ENCODE measurements around the gene KNCN. TPM values are rescaled to one million over a fixed set of nuclear protein-coding genes. Genes with fewer than 3 reads are reported as not detected.

KNCN gene
- total and polyA plus RNA-seq, 3 experiments from 2014 or later, result not detected

DNA sequence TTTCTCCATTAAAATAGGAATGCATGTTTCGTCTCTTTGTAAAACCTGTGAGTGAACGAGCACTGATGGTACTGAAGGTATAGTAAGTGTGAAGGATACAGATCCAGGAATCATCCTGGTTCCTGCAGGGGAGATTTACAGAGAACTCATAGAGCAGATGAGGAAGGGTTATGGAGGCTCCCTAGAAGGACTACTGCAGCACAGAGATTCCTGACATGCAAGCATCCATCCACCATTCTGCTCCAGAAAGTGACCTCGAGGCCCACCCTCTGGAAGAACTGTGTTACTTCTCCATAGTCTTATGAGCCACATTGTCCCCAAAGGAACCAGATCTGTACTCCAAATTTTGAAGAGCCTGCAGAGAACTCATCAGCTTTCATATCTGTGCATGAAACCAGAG is 38.1 kb upstream of the KNCN start:
- H3K4me3 Mint-ChIP-seq, result no peak overlapping the region
- peaks cover 33 to 86% (median 35%) of the 10 kb centered on the region in 3 donors for H3K36me3 Mint-ChIP-seq
- H3K27ac ChIP-seq (ENCODE audit: low read depth, low read length), result no peak overlapping the region
- H3K27ac Mint-ChIP-seq, result peak overlapping the region in 5 of 8 donors; percentile 20 to 80 (median 24)
- no peak overlapping the region for H3K4me3 ChIP-seq (ENCODE audit: low read length)
- H3K27me3 ChIP-seq (ENCODE audit: insufficient read depth, low read length, poor library complexity, severe bottlenecking), result no peaks in the 10 kb centered on the region
- peaks cover 11 to 18% (median 11%) of the 10 kb centered on the region in 3 donors for H3K4me1 Mint-ChIP-seq
- H3K9me3 Mint-ChIP-seq, result no peaks in the 10 kb centered on the region
- peaks cover 28% of the 10 kb centered on the region for H3K36me3 ChIP-seq (ENCODE audit: insufficient read depth, low read length)
- H3K4me1 ChIP-seq (ENCODE audit: insufficient read depth, low read length), result peaks cover under 1% of the 10 kb centered on the region
- POLR2A ChIA-PET, result no interaction called here
- H3K27me3 Mint-ChIP-seq, result no peaks in the 10 kb centered on the region
- no peak for DNase-seq
- H3K9me3 ChIP-seq (ENCODE audit: low read length), result no peaks in the 10 kb centered on the region
- CTCF ChIA-PET, result interaction anchor here (1.6 kb wide), 1 partner anchor 14 kb away, joined by 3 read pairs; the partner anchor contains the start of gene MKNK1

DNA sequence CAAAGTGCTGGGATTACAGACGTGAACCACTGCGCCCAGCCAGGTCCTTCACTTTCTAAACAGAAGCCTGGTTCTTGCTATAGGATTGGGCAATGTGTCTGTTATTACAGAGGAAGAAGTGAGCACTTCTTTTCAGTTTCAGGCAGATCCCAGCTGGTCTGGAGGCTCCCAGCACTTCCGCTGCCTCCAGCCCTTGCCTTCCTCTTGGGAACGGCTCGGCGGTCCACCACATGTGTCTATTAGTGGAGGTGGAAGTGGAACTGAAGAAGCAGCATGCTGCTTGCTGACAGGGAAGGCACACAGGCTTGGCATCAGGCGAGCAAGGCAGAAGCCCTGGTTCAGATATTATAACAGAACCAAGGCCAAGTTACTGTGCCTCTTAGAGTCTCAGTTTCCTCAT is 35.6 kb upstream of the KNCN start:
- peaks cover 12% of the 10 kb centered on the region for H3K4me1 ChIP-seq (ENCODE audit: insufficient read depth, low read length)
- Mint-ChIP-seq H3K36me3 (peaks cover 20 to 87% (median 25%) of the 10 kb centered on the region in 3 donors), H3K9me3 (no peaks in the 10 kb centered on the region), H3K27me3 (no peaks in the 10 kb centered on the region), H3K4me1 (peaks cover 15 to 21% (median 19%) of the 10 kb centered on the region in 3 donors), H3K27ac (no peak overlapping the region), H3K4me3 (no peak overlapping the region)
- CTCF ChIA-PET, result no interaction called here
- DNase-seq, result no peak
- H3K9me3 ChIP-seq (ENCODE audit: low read length), result no peaks in the 10 kb centered on the region
- POLR2A ChIA-PET, result interaction anchor here (0.7 kb wide), 1 partner anchor 15 kb away, joined by 3 read pairs; no protein-coding TSS in a partner anchor
- no peak overlapping the region for H3K4me3 ChIP-seq (ENCODE audit: low read length)
- H3K27me3 ChIP-seq (ENCODE audit: insufficient read depth, low read length, poor library complexity, severe bottlenecking), result no peaks in the 10 kb centered on the region
- H3K36me3 ChIP-seq (ENCODE audit: insufficient read depth, low read length), result peaks cover 22% of the 10 kb centered on the region
- no peak overlapping the region for H3K27ac ChIP-seq (ENCODE audit: low read depth, low read length)

GRCh38 chr1:46585312-46585938 is 34.0 kb upstream of the KNCN start:
- Histone ChIP-seq H3K36me3 (ENCODE audit: insufficient read depth, low read length) (peaks cover 16% of the 10 kb centered on the region), H3K4me1 (ENCODE audit: insufficient read depth, low read length) (peaks cover 26% of the 10 kb centered on the region)
- H3K36me3 Mint-ChIP-seq, result peaks cover 11 to 85% (median 21%) of the 10 kb centered on the region in 3 donors

GRCh38 chr1:46583494-46583893 is 32.0 kb upstream of the KNCN start:
- Mint-ChIP-seq H3K4me3 (no peak overlapping the region), H3K36me3 (peaks cover 0 to 85% (median 12%) of the 10 kb centered on the region in 3 donors), H3K4me1 (peaks cover 30 to 31% (median 31%) of the 10 kb centered on the region in 3 donors), H3K9me3 (no peaks in the 10 kb centered on the region), H3K27me3 (no peaks in the 10 kb centered on the region), H3K27ac (peak overlapping the region in 3 of 8 donors; percentile 54 to 96 (median 78))
- POLR2A ChIA-PET, result interaction anchor here (0.5 kb wide), 1 partner anchor 16 kb away, joined by 4 read pairs; no protein-coding TSS in a partner anchor
- no peak for DNase-seq
- no peaks in the 10 kb centered on the region for H3K9me3 ChIP-seq (ENCODE audit: low read length)
- H3K4me1 ChIP-seq (ENCODE audit: insufficient read depth, low read length), result peaks cover 26% of the 10 kb centered on the region
- H3K27me3 ChIP-seq (ENCODE audit: insufficient read depth, low read length, poor library complexity, severe bottlenecking), result no peaks in the 10 kb centered on the region
- peaks cover 15% of the 10 kb centered on the region for H3K36me3 ChIP-seq (ENCODE audit: insufficient read depth, low read length)
- H3K27ac ChIP-seq (ENCODE audit: low read depth, low read length), result no peak overlapping the region
- CTCF ChIA-PET, result interaction anchor here (1.3 kb wide), 1 partner anchor 20 kb away, joined by 5 read pairs; the partner anchor contains the start of gene MKNK1
- H3K4me3 ChIP-seq (ENCODE audit: low read length), result no peak overlapping the region

More at GRCh38 chr1:46585312-46585938, 34.0 kb upstream of the KNCN start:
- Mint-ChIP-seq H3K4me3 (no peak overlapping the region), H3K4me1 (peaks cover 29 to 32% (median 30%) of the 10 kb centered on the region in 3 donors), H3K27ac (peak overlapping the region in 3 of 8 donors; percentile 38 to 67 (median 48)), H3K27me3 (no peaks in the 10 kb centered on the region), H3K9me3 (no peaks in the 10 kb centered on the region)
- POLR2A ChIA-PET, result interaction anchor here (0.7 kb wide), 1 partner anchor 44 kb away, joined by 3 read pairs; no protein-coding TSS in a partner anchor
- Histone ChIP-seq H3K9me3 (ENCODE audit: low read length) (no peaks in the 10 kb centered on the region), H3K4me3 (ENCODE audit: low read length) (no peak overlapping the region), H3K27ac (ENCODE audit: low read depth, low read length) (no peak overlapping the region), H3K27me3 (ENCODE audit: insufficient read depth, low read length, poor library complexity, severe bottlenecking) (no peaks in the 10 kb centered on the region)
- no peak for DNase-seq
- CTCF ChIA-PET, result interaction anchor here (0.6 kb wide), 1 partner anchor 50 kb away, joined by 4 read pairs; a partner anchor contains a TSS

GRCh38 chr1:46582972-46583371 is 31.5 kb upstream of the KNCN start:
- H3K36me3 ChIP-seq (ENCODE audit: insufficient read depth, low read length), result peaks cover 20% of the 10 kb centered on the region
- Mint-ChIP-seq H3K4me1 (peaks cover 30 to 31% (median 31%) of the 10 kb centered on the region in 3 donors), H3K36me3 (peaks cover 0 to 89% (median 12%) of the 10 kb centered on the region in 3 donors)

GRCh38 chr1:46581681-46582455 is 30.4 kb upstream of the KNCN start:
- peaks cover 26% of the 10 kb centered on the region for H3K4me1 ChIP-seq (ENCODE audit: insufficient read depth, low read length)

More at GRCh38 chr1:46582972-46583371, 31.5 kb upstream of the KNCN start:
- Histone ChIP-seq H3K27me3 (ENCODE audit: insufficient read depth, low read length, poor library complexity, severe bottlenecking) (no peaks in the 10 kb centered on the region), H3K4me3 (ENCODE audit: low read length) (no peak overlapping the region), H3K9me3 (ENCODE audit: low read length) (no peaks in the 10 kb centered on the region), H3K4me1 (ENCODE audit: insufficient read depth, low read length) (peaks cover 26% of the 10 kb centered on the region), H3K27ac (ENCODE audit: low read depth, low read length) (no peak overlapping the region)
- CTCF ChIA-PET, result interaction anchor here (1.3 kb wide), 1 partner anchor 21 kb away, joined by 5 read pairs; the partner anchor contains the start of gene MKNK1
- POLR2A ChIA-PET, result no interaction called here
- Mint-ChIP-seq H3K4me3 (no peak overlapping the region), H3K27ac (peak overlapping the region in 7 of 8 donors; percentile 11 to 98 (median 80)), H3K9me3 (no peaks in the 10 kb centered on the region), H3K27me3 (no peaks in the 10 kb centered on the region)
- no peak for DNase-seq

GRCh38 chr1:46580140-46580903 is 28.9 kb upstream of the KNCN start:
- Histone ChIP-seq H3K4me3 (ENCODE audit: low read length) (no peak overlapping the region), H3K27me3 (ENCODE audit: insufficient read depth, low read length, poor library complexity, severe bottlenecking) (no peaks in the 10 kb centered on the region), H3K9me3 (ENCODE audit: low read length) (no peaks in the 10 kb centered on the region), H3K27ac (ENCODE audit: low read depth, low read length) (no peak overlapping the region), H3K36me3 (ENCODE audit: insufficient read depth, low read length) (peaks cover 19% of the 10 kb centered on the region), H3K4me1 (ENCODE audit: insufficient read depth, low read length) (peaks cover 26% of the 10 kb centered on the region)
- POLR2A ChIA-PET, result no interaction called here
- Mint-ChIP-seq H3K36me3 (peaks cover 0 to 89% (median 10%) of the 10 kb centered on the region in 3 donors), H3K4me3 (peak overlapping the region in 4 of 7 donors; percentile 23 to 80 (median 48)), H3K4me1 (peaks cover 30 to 31% (median 31%) of the 10 kb centered on the region in 3 donors), H3K27me3 (no peaks in the 10 kb centered on the region), H3K9me3 (no peaks in the 10 kb centered on the region), H3K27ac (peak overlapping the region in 6 of 8 donors; percentile 77 to 98 (median 88))
- CTCF ChIA-PET, result no interaction called here
- no peak for DNase-seq

More at GRCh38 chr1:46581681-46582455, 30.4 kb upstream of the KNCN start:
- no peaks in the 10 kb centered on the region for H3K27me3 Mint-ChIP-seq
- peak overlapping the region in 5 of 7 donors; percentile 6 to 80 (median 71) for H3K4me3 Mint-ChIP-seq
- peaks cover 25% of the 10 kb centered on the region for H3K36me3 ChIP-seq (ENCODE audit: insufficient read depth, low read length)
- no peaks in the 10 kb centered on the region for H3K27me3 ChIP-seq (ENCODE audit: insufficient read depth, low read length, poor library complexity, severe bottlenecking)
- peaks cover 0 to 87% (median 12%) of the 10 kb centered on the region in 3 donors for H3K36me3 Mint-ChIP-seq
- POLR2A ChIA-PET, result no interaction called here
- H3K9me3 ChIP-seq (ENCODE audit: low read length), result no peaks in the 10 kb centered on the region
- CTCF ChIA-PET, result interaction anchor here (1.3 kb wide), 1 partner anchor 22 kb away, joined by 5 read pairs; the partner anchor contains the start of gene MKNK1
- H3K27ac Mint-ChIP-seq, result peak overlapping the region; percentile 47 to 98 (median 92)
- peaks cover 30 to 31% (median 31%) of the 10 kb centered on the region in 3 donors for H3K4me1 Mint-ChIP-seq
- H3K9me3 Mint-ChIP-seq, result no peaks in the 10 kb centered on the region
- no peak overlapping the region for H3K4me3 ChIP-seq (ENCODE audit: low read length)
- peak in 1 of 5 donors; percentile 25 for DNase-seq
- H3K27ac ChIP-seq (ENCODE audit: low read depth, low read length), result no peak overlapping the region

Data from CD8-positive, alpha-beta memory T cell (primary cell).